Stimulated activated CD8-positive, alpha-beta memory T cell treated with anti-CD3 and anti-CD28 coated beads, Interleukin-2, amount 100 ng/mL, for 1 hour (primary cell): ENCODE measurements around the gene OR51E1.

Source experiments
- DNase-seq, 2 donors: peaks; one replicate each; pipeline ENCODE4 v3.0.0-alpha.2; 2020; ENCODE audit warnings: low read depth in 2 of 2

Gene OR51E1

DNA sequence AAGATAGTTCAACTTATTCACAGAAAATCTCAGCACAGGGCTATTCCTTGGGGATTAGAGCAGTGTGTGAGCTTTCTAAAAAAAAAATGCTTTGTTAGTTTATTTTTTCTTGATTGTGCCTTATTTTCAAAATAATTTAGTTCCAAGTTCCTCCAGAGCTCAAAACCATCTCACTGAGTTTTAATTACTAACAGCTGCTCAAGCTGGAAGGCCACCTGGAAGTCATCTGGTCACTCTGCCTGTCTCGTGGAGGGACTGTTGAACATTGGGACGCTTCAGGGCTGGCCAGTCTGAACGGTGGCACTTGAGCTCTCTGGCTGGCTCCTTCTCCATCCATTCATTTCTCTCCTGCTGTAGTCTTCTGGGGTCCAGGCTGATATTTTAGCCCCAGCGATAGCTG is 4.0 kb downstream of the OR51E1 start:
- no peak for DNase-seq

- no peak for DNase-seq
Observed at GRCh38 chr11:4654635-4655369, 11.0 kb downstream of the OR51E1 start.

DNA sequence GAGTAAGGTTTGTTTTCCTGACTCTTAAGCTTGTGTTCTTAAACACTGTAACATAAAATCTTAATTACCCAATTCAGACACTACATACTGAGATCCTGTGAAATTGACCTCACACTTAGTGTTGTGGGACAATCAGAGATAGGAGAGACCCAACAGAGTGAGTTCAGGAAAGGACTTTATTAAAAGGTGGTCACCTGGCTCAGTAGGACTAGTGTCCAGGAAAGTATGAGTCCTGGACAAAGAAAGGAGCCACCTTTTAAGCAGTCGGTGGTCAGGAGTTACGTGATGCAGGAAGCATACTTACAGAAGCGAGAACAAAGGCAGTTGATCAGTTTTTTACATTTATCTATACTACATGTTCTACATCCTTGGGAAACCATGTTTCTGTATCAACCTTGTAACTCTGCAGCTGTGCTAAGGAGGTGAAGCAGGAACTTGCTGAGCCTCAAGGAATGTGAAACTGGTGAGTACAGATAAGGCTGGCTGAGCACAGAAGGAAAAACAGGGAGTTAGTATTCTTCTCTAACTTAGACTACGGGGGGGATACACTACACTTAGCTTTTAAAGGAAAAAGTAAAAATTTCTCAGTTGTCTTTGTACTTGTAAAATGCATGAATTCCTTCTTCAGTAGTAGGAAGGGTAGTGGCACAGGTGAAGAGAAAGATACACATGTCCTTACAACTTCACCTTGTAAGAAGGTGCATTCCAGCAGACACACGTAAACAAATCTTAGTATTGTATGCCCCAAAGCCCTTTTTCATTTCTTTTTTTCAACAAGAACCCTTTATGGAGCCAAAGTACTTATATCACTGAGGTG is 15.1 kb downstream of the OR51E1 start:
- DNase-seq, result no peak

DNA sequence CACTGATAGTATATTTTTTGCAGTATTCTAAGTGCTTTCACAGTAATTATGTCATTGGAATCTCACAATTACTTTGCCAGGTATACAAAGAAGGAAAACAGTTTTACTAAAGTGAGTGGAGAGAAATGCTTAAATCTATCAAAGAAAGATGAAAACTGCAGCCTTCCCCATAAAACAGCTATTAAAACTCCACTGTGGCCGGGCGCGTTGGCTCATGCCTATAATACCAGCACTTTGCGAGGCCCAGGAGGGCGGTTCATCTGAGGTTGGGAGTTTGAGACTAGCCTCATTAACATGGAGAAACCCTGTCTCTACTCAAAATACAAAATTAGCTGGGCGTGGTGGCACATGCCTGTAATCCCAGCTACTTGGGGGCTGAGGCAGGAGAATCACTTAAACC is 19.1 kb downstream of the OR51E1 start:
- DNase-seq, result no peak

GRCh38 chr11:4664183-4664582 is 20.4 kb downstream of the OR51E1 start:
- no peak for DNase-seq

- DNase-seq, result no peak
Observed at GRCh38 chr11:4664786-4665185, 21.0 kb downstream of the OR51E1 start.

- DNase-seq, result no peak
Observed at GRCh38 chr11:4665424-4665823, 21.6 kb downstream of the OR51E1 start.

DNA sequence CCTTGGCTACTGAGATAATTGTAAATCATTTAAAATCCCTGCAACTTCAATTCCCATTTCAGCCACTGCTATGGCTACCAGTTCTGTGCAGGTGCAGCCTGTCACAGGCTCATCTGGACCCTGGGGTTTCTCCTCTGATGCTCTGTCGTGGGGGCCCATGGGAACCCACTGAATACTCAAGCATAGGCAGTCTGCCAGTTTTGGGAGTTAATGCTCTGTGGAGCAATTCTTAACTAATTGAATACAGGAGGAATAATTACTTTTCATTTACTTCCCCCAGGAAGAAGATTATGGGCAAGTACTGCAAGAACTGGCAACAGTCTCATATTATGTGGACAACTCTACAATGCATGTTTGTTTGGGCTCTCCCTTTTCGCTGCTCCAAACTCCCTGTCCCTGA is 28.0 kb downstream of the OR51E1 start:
- no peak for DNase-seq

GRCh38 chr11:4672470-4672869 is 28.7 kb downstream of the OR51E1 start:
- DNase-seq, result no peak

DNA sequence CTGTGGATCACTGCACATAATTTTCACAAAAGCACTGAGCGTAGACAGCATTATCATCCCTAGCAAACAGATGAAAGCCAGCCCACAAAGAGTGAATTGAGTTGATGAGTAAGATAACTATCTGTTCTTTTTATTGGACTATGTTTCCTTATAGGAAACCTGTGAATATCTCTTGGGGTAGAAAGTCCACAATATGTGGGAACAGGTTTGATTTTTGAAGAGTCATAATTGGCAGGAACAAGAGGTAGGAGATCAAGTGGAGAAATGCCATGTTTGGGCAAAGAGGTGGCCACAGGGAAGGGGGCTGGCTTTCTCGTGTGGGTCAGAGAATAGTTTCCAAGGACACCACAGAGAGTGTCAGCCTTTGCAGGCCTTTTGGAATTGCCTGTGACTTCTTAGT is 30.0 kb downstream of the OR51E1 start:
- DNase-seq, result no peak

GRCh38 chr11:4677948-4678347 is 34.2 kb downstream of the OR51E1 start:
- DNase-seq, result no peak

DNA sequence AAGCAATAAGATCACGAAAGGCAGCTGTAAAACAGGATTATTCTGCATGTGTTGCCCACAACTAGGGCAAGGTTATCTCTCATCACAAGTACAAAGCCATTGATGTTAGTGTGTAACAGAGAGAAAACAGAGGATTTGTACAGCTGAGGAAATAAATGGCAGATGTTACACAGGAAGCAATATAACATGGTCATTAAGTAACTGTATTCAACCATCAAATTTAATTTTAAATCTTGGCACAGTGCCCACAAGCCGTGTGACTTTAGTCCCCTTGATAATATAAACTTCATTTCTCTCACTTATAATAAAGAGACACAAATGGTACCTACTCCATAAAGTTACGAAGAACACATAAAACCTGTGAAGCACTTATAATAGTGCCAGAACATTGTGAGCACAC is 36.6 kb downstream of the OR51E1 start:
- no peak for DNase-seq

DNA sequence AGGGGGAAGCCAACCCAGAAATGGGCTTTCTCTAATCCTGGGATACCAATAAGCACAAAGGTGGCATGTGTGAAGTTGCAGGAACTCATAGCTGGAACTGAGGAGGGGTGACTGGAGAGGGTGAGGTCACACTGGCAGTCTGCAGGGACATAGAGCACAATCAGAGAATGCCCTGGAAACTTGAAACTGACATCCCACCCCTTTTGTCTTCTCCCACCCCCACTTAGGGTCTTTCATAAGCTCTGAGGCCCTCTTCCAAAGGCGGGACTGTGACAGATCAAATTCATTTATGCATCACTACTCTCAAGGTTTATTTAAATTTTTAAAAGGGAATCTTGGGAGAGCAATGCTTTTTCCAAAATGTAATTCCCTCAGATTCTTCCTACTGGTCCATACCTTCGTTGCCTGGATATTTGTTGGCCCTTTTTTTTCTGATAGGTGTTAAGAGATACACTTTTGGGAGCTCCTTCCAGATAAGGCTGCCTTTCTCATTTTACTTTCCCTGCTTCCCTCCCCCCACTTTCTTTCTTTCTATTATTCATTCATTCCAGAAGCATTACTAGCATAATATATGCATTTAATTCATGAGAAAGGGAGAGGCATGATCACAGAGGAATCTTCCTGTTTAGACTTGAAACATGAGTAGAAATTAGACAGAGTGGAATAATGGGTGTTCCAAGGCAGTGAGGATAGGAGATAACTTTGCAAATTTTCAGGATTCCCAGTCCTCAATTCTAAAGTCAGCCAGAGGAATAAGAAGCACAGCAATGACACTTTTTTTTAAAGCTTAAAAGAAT is 39.0 kb downstream of the OR51E1 start:
- no peak for DNase-seq

- DNase-seq, result no peak
Observed at GRCh38 chr11:4684631-4685285, 41.0 kb downstream of the OR51E1 start.

DNA sequence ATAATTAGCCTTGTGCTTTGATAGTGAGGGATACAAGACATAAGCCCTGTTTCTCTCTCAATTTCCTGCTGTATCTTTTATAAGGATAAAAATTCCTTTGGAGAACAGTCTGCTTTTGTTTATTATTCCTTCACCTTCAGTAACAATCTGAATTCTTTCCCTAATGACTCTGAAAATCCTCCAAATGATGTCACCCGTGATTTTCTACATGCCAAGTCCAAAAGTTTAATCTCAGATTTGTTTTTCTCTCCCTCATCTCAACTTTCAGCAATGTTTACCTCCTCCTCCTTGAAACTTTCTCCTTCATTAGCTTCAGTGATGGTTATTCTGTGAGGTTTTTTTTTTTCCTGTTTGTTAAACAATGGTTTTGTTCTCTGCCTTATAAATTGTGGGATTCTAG is 51.7 kb downstream of the OR51E1 start:
- no peak for DNase-seq

GRCh38 chr11:4697585-4697984 is 53.8 kb downstream of the OR51E1 start, which contains the start of gene OR51E2:
OR51E2 (minus strand) TSS chr11:4697853; CDS start chr11:4682711, 15,142 bp downstream.
- no peak for DNase-seq

GRCh38 chr11:4699697-4700435 is 56.1 kb downstream of the OR51E1 start:
- no peak for DNase-seq

GRCh38 chr11:4700436-4700820 is 56.6 kb downstream of the OR51E1 start:
- DNase-seq, result no peak

DNA sequence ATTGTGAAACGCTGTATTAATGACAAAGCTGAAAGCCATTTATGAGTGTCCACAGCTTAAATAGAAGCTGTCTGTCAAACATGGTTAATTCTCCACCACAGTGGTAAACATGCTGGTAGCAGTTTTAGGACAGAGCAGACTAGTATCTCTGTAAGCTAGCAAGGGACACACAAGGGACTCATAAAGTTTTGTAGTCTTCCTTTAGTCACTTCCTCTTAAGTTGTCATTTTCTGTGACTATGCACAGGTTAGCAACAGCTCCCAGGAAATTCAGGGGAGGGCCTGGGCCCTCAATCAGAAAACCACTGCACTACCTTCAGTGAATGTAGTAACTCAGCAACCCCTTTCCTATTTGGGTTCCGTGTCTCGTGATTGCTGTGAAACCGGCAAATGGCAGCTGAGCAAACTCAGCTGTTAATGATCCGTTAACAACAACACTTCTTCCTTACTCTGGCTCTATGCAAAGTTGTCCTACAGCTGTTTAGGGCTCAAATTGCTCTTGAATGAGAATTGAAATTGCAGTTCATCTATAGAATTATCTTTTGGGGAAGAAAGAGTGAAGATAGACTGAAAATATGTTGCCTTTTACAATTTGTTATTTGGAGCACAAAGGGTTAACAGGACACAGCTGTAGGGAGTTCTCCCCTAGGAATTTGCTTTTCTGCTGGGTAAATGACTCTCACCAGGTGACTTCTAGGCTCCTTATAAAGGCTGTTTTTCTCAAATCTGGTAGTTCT is 60.4 kb downstream of the OR51E1 start, which contains the start of gene MMP26:
MMP26 (plus strand) TSS at position 731 of the 736 bp plus-strand sequence.
- no peak for DNase-seq

- no peak for DNase-seq
Observed at GRCh38 chr11:4704790-4705334, 61.1 kb downstream of the OR51E1 start.
